ENCODE data around the gene ARMC7.

DNA sequence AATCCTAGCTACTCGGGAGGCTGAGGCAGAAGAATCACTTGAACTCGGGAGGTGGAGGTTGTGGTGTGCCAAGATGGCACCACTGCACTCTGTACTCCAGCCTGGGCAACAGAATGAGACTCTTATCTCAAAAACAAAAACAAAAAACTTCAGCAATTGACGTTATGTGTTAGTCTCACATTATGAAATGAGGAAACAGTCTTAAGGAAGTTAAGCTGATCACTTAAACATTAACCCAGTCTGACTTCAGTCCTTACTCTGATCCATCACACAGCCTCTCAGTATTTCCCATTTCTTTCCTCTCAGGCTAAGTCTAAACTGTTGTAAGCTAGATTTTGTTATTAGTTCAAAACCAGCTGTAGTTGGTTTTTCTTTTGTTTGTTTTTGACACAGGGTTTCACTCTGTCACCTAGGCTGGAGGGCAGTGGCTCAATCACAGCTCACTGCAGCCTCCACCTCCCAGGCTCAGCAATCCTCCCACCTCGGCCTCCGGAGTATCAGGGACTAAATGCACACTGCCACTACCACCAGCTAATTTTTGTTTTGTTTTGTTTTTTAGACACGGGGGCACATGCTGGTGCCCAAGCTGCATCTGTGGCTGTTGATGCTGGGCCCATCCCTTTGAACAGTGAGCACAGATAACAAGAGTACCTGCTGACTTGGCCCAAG is 38.2 kb downstream of the ARMC7 start:
- TF ChIP-seq TAF1 (IDR thresholded peaks at IDR 0.05; ENCODE audit: low read depth, low read length) (no peak), POLR2AphosphoS5 (IDR thresholded peaks at IDR 0.05; ENCODE audit: low read depth, low read length) (no peak)
